Large intestine (tissue), 12 donors: ENCODE results near the gene FGFR1OP2. TPM values are rescaled to one million over a fixed set of nuclear protein-coding genes. Genes with fewer than 3 reads are reported as not detected.
"Not testable (repeated sequence)": the region's sequence is repeated elsewhere in the genome, so short reads cannot be mapped to it uniquely, and the experiment has no call there.

Source experiments
- DNase-seq, 2 donors: peaks; one replicate each; pipeline versions ENCODE4 v3.0.0 to v3.0.0-alpha.2; 2013
- H3K27ac ChIP-seq: one replicate; pipeline ENCODE4 v1.5.1; 2013; ENCODE audit warnings: low read length
- H3K27me3 ChIP-seq: 2 replicates; pipeline ENCODE4 v1.6.1; 2013; ENCODE audit warnings: low read length; ENCODE audit not compliant: control insufficient read depth, insufficient read depth
- H3K36me3 ChIP-seq: 2 replicates; pipeline ENCODE4 v1.6.1; 2013; ENCODE audit warnings: low read length; ENCODE audit not compliant: control insufficient read depth, insufficient read depth
- H3K4me1 ChIP-seq: one replicate; pipeline ENCODE4 v1.6.1; 2013; ENCODE audit warnings: low read length; ENCODE audit not compliant: control insufficient read depth, insufficient read depth
- H3K4me3 ChIP-seq: one replicate; pipeline ENCODE4 v1.5.1; 2013; ENCODE audit warnings: low read length
- H3K9me3 ChIP-seq: one replicate; pipeline ENCODE4 v1.6.1; 2013; ENCODE audit warnings: mild to moderate bottlenecking, low read depth, low read length, moderate library complexity; ENCODE audit not compliant: control insufficient read depth
- WGBS: methylation state at CpG from one replicate; pipeline ENCODE4 v1.1.5; 2013; ENCODE audit warnings: low lambda C conversion rate; ENCODE audit not compliant: insufficient coverage; 5-methylcytosine and 5-hydroxymethylcytosine counted together
- long read RNA-seq, 11 donors: transcript quantifications; one replicate each; lab custom pipeline, GENCODE V29; 2026
- polyA plus RNA-seq: library from polyadenylated mRNA; unstranded; fragments of 120-200 nt; gene quantifications from one replicate; pipeline ENCODE4 v1.2.1, GENCODE V29; 2013

FGFR1OP2 gene
- 53.3 TPM for polyA plus RNA-seq
- long read RNA-seq, donor 1, transcript FGFR1OP2-202 (6 exons, 2,790 nt), result major isoform, 9 of 16 reads
- long read RNA-seq, donor 1, partial matches to known transcripts, result 0 of 16 reads
- long read RNA-seq, donor 1, other reads (novel, unspliced or antisense), result 0 of 16 reads
- long read RNA-seq, donor 2, transcript FGFR1OP2-202 (6 exons, 2,790 nt), result major isoform, 11 of 19 reads
- long read RNA-seq, donor 2, partial matches to known transcripts, result 0 of 19 reads
- long read RNA-seq, donor 2, other reads (novel, unspliced or antisense), result 0 of 19 reads
- long read RNA-seq, donor 3, result 0 reads
- long read RNA-seq, donor 4, partial matches to known transcripts, result 0 of 2 reads
- long read RNA-seq, donor 4, other reads (novel, unspliced or antisense), result 0 of 2 reads
- long read RNA-seq, donor 5, transcript FGFR1OP2-202 (6 exons, 2,790 nt), result major isoform, 7 of 38 reads
- long read RNA-seq, donor 5, partial matches to known transcripts, result 18 of 38 reads
- long read RNA-seq, donor 5, other reads (novel, unspliced or antisense), result 7 of 38 reads
- long read RNA-seq, donor 6, transcript FGFR1OP2-202 (6 exons, 2,790 nt), result major isoform, 11 of 16 reads
- long read RNA-seq, donor 6, partial matches to known transcripts, result 0 of 16 reads
- long read RNA-seq, donor 6, other reads (novel, unspliced or antisense), result 0 of 16 reads
- long read RNA-seq, donor 7, transcript FGFR1OP2-202 (6 exons, 2,790 nt), result major isoform, 5 of 26 reads
- long read RNA-seq, donor 7, partial matches to known transcripts, result 5 of 26 reads
- long read RNA-seq, donor 7, other reads (novel, unspliced or antisense), result 6 of 26 reads
- long read RNA-seq, donor 8, transcript FGFR1OP2-202 (6 exons, 2,790 nt), result major isoform, 7 of 18 reads
- long read RNA-seq, donor 8, transcript FGFR1OP2-203 (4 exons, 865 nt), result major isoform, 7 of 18 reads
- long read RNA-seq, donor 8, partial matches to known transcripts, result 0 of 18 reads
- long read RNA-seq, donor 8, other reads (novel, unspliced or antisense), result 0 of 18 reads
- long read RNA-seq, donor 9, transcript FGFR1OP2-202 (6 exons, 2,790 nt), result major isoform, 5 of 13 reads
- long read RNA-seq, donor 9, partial matches to known transcripts, result 0 of 13 reads
- long read RNA-seq, donor 9, other reads (novel, unspliced or antisense), result 0 of 13 reads
- long read RNA-seq, donor 10, transcript FGFR1OP2-201 (7 exons, 2,924 nt), result minor isoform, 6 of 22 reads
- long read RNA-seq, donor 10, transcript FGFR1OP2-202 (6 exons, 2,790 nt), result major isoform, 10 of 22 reads
- long read RNA-seq, donor 10, partial matches to known transcripts, result 0 of 22 reads
- long read RNA-seq, donor 10, other reads (novel, unspliced or antisense), result 0 of 22 reads
- long read RNA-seq, donor 11, transcript FGFR1OP2-202 (6 exons, 2,790 nt), result major isoform, 9 of 12 reads
- long read RNA-seq, donor 11, partial matches to known transcripts, result 0 of 12 reads
- long read RNA-seq, donor 11, other reads (novel, unspliced or antisense), result 0 of 12 reads

GRCh38 chr12:26937863-26938700, at the start of gene FGFR1OP2, which contains the start of gene INTS13:
Gene FGFR1OP2 (plus strand): TSS chr12:26938470. CDS start chr12:26954159, 15,689 bp downstream.
Gene INTS13 (minus strand): TSS chr12:26937981. CDS start chr12:26936803, 1,178 bp downstream.
- peaks cover 8% of the 10 kb centered on the region for H3K4me1 ChIP-seq
- peak within 1 kb of the TSS; percentile 97 for H3K27ac ChIP-seq
- no peaks in the 10 kb centered on the region for H3K36me3 ChIP-seq
- peak within 1 kb of the TSS; percentile 98 for H3K4me3 ChIP-seq
- no peaks in the 10 kb centered on the region for H3K9me3 ChIP-seq
- H3K27me3 ChIP-seq, result no peaks in the 10 kb centered on the region
- no CpG with 5 or more reads among the region's 69 CpGs for WGBS
- peak; percentile 99 for DNase-seq

GRCh38 chr12:26890784-26891183, 47.5 kb upstream of the FGFR1OP2 start:
- no CpG with 5 or more reads among the region's 5 CpGs for WGBS

GRCh38 chr12:26891704-26892103, 46.6 kb upstream of the FGFR1OP2 start:
- Histone ChIP-seq H3K9me3 (no peaks in the 10 kb centered on the region), H3K4me1 (no peaks in the 10 kb centered on the region), H3K36me3 (no peaks in the 10 kb centered on the region), H3K27ac (no peak overlapping the region), H3K4me3 (no peak overlapping the region), H3K27me3 (no peaks in the 10 kb centered on the region)
- no peak for DNase-seq
- WGBS, result no CpG with 5 or more reads among the region's 1 CpG

More at GRCh38 chr12:26890784-26891183, 47.5 kb upstream of the FGFR1OP2 start:
- H3K36me3 ChIP-seq, result no peaks in the 10 kb centered on the region
- no peak overlapping the region for H3K27ac ChIP-seq
- no peaks in the 10 kb centered on the region for H3K9me3 ChIP-seq
- no peaks in the 10 kb centered on the region for H3K4me1 ChIP-seq
- no peaks in the 10 kb centered on the region for H3K27me3 ChIP-seq
- no peak overlapping the region for H3K4me3 ChIP-seq
- no peak for DNase-seq

GRCh38 chr12:26895672-26896071, 42.6 kb upstream of the FGFR1OP2 start:
- no peaks in the 10 kb centered on the region for H3K9me3 ChIP-seq
- peaks cover 6% of the 10 kb centered on the region for H3K36me3 ChIP-seq
- H3K4me1 ChIP-seq, result no peaks in the 10 kb centered on the region
- H3K27me3 ChIP-seq, result no peaks in the 10 kb centered on the region
- no peak for DNase-seq
- no peak overlapping the region for H3K4me3 ChIP-seq
- 100% methylated on average over 1 of the region's 4 CpGs for WGBS
- no peak overlapping the region for H3K27ac ChIP-seq

- no peak overlapping the region for H3K4me3 ChIP-seq
- H3K36me3 ChIP-seq, result peaks cover 6% of the 10 kb centered on the region
- H3K4me1 ChIP-seq, result no peaks in the 10 kb centered on the region
- no peaks in the 10 kb centered on the region for H3K27me3 ChIP-seq
- H3K27ac ChIP-seq, result no peak overlapping the region
- no peak for DNase-seq
- 100% methylated on average over 2 of the region's 2 CpGs for WGBS
- no peaks in the 10 kb centered on the region for H3K9me3 ChIP-seq
These were observed 41.4 kb upstream of the FGFR1OP2 start for GRCh38 chr12:26896913-26897312.

GRCh38 chr12:26903396-26903795, 34.9 kb upstream of the FGFR1OP2 start:
- not testable (repeated sequence) for H3K4me1 ChIP-seq, H3K27me3 ChIP-seq, H3K4me3 ChIP-seq, H3K27ac ChIP-seq, DNase-seq, H3K9me3 ChIP-seq
- no CpG with 5 or more reads among the region's 3 CpGs for WGBS
- H3K36me3 ChIP-seq, result peaks cover 17% of the 10 kb centered on the region

- Histone ChIP-seq H3K4me3 (no peak overlapping the region), H3K27me3 (no peaks in the 10 kb centered on the region), H3K36me3 (peaks cover 21% of the 10 kb centered on the region), H3K4me1 (no peaks in the 10 kb centered on the region), H3K27ac (no peak overlapping the region), H3K9me3 (no peaks in the 10 kb centered on the region)
- no peak for DNase-seq
- WGBS, result 83% methylated on average over 1 of the region's 1 CpG
These were observed 32.2 kb upstream of the FGFR1OP2 start for GRCh38 chr12:26906024-26906423.

GRCh38 chr12:26906704-26907103, 31.6 kb upstream of the FGFR1OP2 start:
- H3K4me1 ChIP-seq, result no peaks in the 10 kb centered on the region
- no peak overlapping the region for H3K27ac ChIP-seq
- peaks cover 22% of the 10 kb centered on the region for H3K36me3 ChIP-seq
- H3K27me3 ChIP-seq, result no peaks in the 10 kb centered on the region
- no peaks in the 10 kb centered on the region for H3K9me3 ChIP-seq
- peak in 1 of 2 donors; percentile 11 for DNase-seq
- no peak overlapping the region for H3K4me3 ChIP-seq
- WGBS, result no CpG with 5 or more reads among the region's 1 CpG
